Stomach (tissue), 4 donors: Measurements from ENCODE around the gene MYEOV.

ENCODE experiments used
- CTCF ChIP-seq, 7 experiments: fragments of 450-650 bp in 4 of 7; fragments of 200-600 bp in 3 of 7; sonication (generic) in 3 of 7; IDR thresholded peaks; one replicate each; pipeline ENCODE4 v1.5.1; 2016 to 2019; ENCODE audit warnings: antibody characterized with exemption in 7 of 7, control low read depth in 2 of 7, mild to moderate bottlenecking in 1 of 7
- EP300 ChIP-seq: sonication (generic); formaldehyde crosslinking; IDR thresholded peaks from one replicate; pipeline ENCODE4 v1.6.1; 2017; ENCODE audit warnings: antibody characterized with exemption
- POLR2A ChIP-seq, 4 donors: fragments of 450-650 bp; IDR thresholded peaks; one replicate each; pipeline ENCODE4 v1.6.1; 2016; ENCODE audit warnings: antibody characterized with exemption in 4 of 4, control low read depth in 2 of 4, mild to moderate bottlenecking in 1 of 4, moderate library complexity in 1 of 4
- POLR2AphosphoS5 ChIP-seq, 3 donors: sonication (generic); formaldehyde crosslinking; IDR thresholded peaks; one replicate each; pipeline ENCODE4 v1.6.1; 2016; ENCODE audit warnings: antibody characterized with exemption in 3 of 3

GRCh38 chr11:69318093-69318420 is 24.1 kb downstream of the MYEOV start:
- TF ChIP-seq CTCF (IDR thresholded peaks at IDR 0.05) (no peak), POLR2AphosphoS5 (IDR thresholded peaks at IDR 0.05) (no peak), EP300 (no peak), POLR2A (IDR thresholded peaks at IDR 0.05) (no peak)
